ENCODE results near the gene SACS.

DNA sequence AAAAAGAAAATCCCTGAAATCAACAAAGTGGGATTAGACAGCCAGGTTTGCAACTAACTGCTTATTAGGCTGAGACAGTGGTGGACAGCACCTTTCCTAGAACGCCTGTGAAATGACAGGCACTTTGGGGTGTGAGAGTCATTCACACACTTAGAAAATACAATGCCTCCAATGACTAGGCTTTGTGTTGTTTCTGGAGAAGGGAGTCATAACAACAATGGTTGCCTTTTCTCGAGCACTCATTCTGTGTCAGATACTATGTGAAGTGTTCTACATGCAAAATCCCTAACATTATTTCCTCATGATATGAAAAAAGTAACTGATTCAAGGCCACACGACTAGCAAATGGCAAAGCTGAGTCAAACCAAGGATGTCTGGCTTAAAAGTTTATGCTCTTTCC, 41.2 kb downstream of the SACS start:
- TF ChIP-seq ZNF274 (IDR thresholded peaks at IDR 0.05; ENCODE audit: low read depth, low read length): no peak
- no peak for TF ChIP-seq YY1 (IDR thresholded peaks at IDR 0.05; ENCODE audit: insufficient read depth, insufficient read length)
- TF ChIP-seq SUZ12 (IDR thresholded peaks at IDR 0.05; ENCODE audit: extremely low read depth, insufficient read depth, insufficient read length): no peak
